Fibroblast of lung (primary cell): ENCODE data around the gene POFUT1. TPM values are rescaled to one million over a fixed set of nuclear protein-coding genes. Genes with fewer than 3 reads are reported as not detected.
"Not testable (repeated sequence)": the region's sequence is repeated elsewhere in the genome, so short reads cannot be mapped to it uniquely, and the experiment has no call there.

Experiments
- DNase-seq, 2 donors: peaks; one replicate each; pipeline versions ENCODE4 v3.0.0 to v3.0.0-alpha.2; 2010; ENCODE audit warnings: low read depth in 2 of 2
- H2AFZ ChIP-seq: 2 replicates; pipeline ENCODE4 v1.5.1; 2012; ENCODE audit warnings: low read length, control low read depth, inconsistent platforms
- H3K27ac ChIP-seq: 2 replicates; pipeline ENCODE4 v1.5.1; 2011; ENCODE audit warnings: low read length, control low read depth; ENCODE audit not compliant: insufficient read depth
- H3K27me3 ChIP-seq: 2 replicates; pipeline ENCODE4 v1.5.1; 2011; ENCODE audit warnings: mild to moderate bottlenecking, low read length; ENCODE audit not compliant: control insufficient read depth, insufficient read depth
- H3K36me3 ChIP-seq: 2 replicates; pipeline ENCODE4 v1.5.1; 2011; ENCODE audit warnings: low read length; ENCODE audit not compliant: control insufficient read depth, insufficient read depth
- H3K4me1 ChIP-seq: 2 replicates; pipeline ENCODE4 v1.5.1; 2011; ENCODE audit warnings: low read length; ENCODE audit not compliant: control insufficient read depth, insufficient read depth; ENCODE audit errors: extremely low read depth
- H3K4me2 ChIP-seq: 2 replicates; pipeline ENCODE4 v1.5.1; 2011; ENCODE audit warnings: low read length, control low read depth; ENCODE audit not compliant: insufficient read depth; ENCODE audit errors: extremely low read depth
- H3K4me3 ChIP-seq, 4 experiments: fragments of 200-600 bp in 1 of 4; sonication (generic) in 1 of 4; replicated peaks in 1 of 4; 2 replicates each; pipeline ENCODE4 v1.5.1; 2011 to 2016; ENCODE audit warnings: low read length in 4 of 4, low read depth in 3 of 4, mild to moderate bottlenecking in 3 of 4, control low read depth in 2 of 4, inconsistent platforms in 1 of 4, mixed read lengths in 1 of 4; ENCODE audit not compliant: insufficient read depth in 1 of 4; ENCODE audit errors: control extremely low read depth in 1 of 4
- H3K79me2 ChIP-seq: 2 replicates; pipeline ENCODE4 v1.5.1; 2012; ENCODE audit warnings: mild to moderate bottlenecking, low read length, inconsistent platforms; ENCODE audit not compliant: control insufficient read depth, insufficient read depth
- H3K9ac ChIP-seq: 2 replicates; pipeline ENCODE4 v1.5.1; 2011; ENCODE audit warnings: mild to moderate bottlenecking, low read length, control low read depth; ENCODE audit not compliant: insufficient read depth
- H3K9me3 ChIP-seq: 2 replicates; pipeline ENCODE4 v1.5.1; 2012; ENCODE audit warnings: low read depth, low read length; ENCODE audit not compliant: control insufficient read depth, insufficient read depth
- H4K20me1 ChIP-seq: 2 replicates; pipeline ENCODE4 v1.5.1; 2011; ENCODE audit warnings: low read length; ENCODE audit not compliant: control insufficient read depth, insufficient read depth; ENCODE audit errors: extremely low read depth
- CTCF ChIP-seq, 2 donors: IDR thresholded peaks in 1 of 2; conservative IDR thresholded peaks in 1 of 2; 1 replicate in 1 of 2; 2 replicates in 1 of 2; pipeline ENCODE4 v1.5.1; 2011 to 2012; ENCODE audit warnings: low read length in 2 of 2, control low read depth in 1 of 2, inconsistent platforms in 1 of 2, low read depth in 1 of 2, mild to moderate bottlenecking in 1 of 2
- EZH2 ChIP-seq: IDR thresholded peaks from 2 replicates; pipeline ENCODE4 v1.5.1; 2012; ENCODE audit warnings: low read length, control low read depth, mild to moderate bottlenecking; ENCODE audit errors: missing control alignments
- polyA plus RNA-seq, 2 donors: library from polyadenylated mRNA; depleted of rRNA in 1 of 2; stranded (reverse) in 1 of 2; unstranded in 1 of 2; fragments of >200 nt; gene quantifications; 2 replicates each; pipeline ENCODE4 v1.2.1, GENCODE V29; 2011 to 2012; ENCODE audit warnings: missing spikeins in 1 of 2
- total RNA-seq: library from RNA; depleted of rRNA; stranded (reverse); fragments of >200 nt; gene quantifications from 2 replicates; pipeline ENCODE4 v1.2.1, GENCODE V29; 2014

Gene POFUT1
- total and polyA plus RNA-seq, 2 donors (not counting 1 experiment from before 2014, with no cell fraction given) = 32.4 to 41.0 TPM

- Histone ChIP-seq H3K4me3 (no peak overlapping the region), H3K4me2 (no peak overlapping the region), H3K9ac (no peak overlapping the region), H3K27ac (no peak overlapping the region), H2AFZ (no peak overlapping the region), H3K4me1 (no peaks in the 10 kb centered on the region), H3K79me2 (no peaks in the 10 kb centered on the region), H3K27me3 (no peaks in the 10 kb centered on the region), H3K9me3 (no peaks in the 10 kb centered on the region), H4K20me1 (no peaks in the 10 kb centered on the region), H3K36me3 (no peaks in the 10 kb centered on the region)
- DNase-seq = no peak
- no peak for TF ChIP-seq EZH2
- no peak for TF ChIP-seq CTCF (conservative IDR thresholded peaks at IDR 0.05 in 1 of 2, IDR thresholded peaks at IDR 0.05 in 1 of 2; ENCODE audit: low read depth in 1 of 2, low read length in 2 of 2)
Observed at GRCh38 chr20:32241807-32242206, 34.1 kb downstream of the POFUT1 start.

GRCh38 chr20:32244150-32244823 lies 36.6 kb downstream of the POFUT1 start:
- TF ChIP-seq EZH2 (no peak), CTCF (conservative IDR thresholded peaks at IDR 0.05 in 1 of 2, IDR thresholded peaks at IDR 0.05 in 1 of 2; ENCODE audit: low read depth in 1 of 2, low read length in 2 of 2) (no peak)
- peak in 1 of 2 donors; percentile 9 for DNase-seq
- Histone ChIP-seq H3K4me3 (no peak overlapping the region), H3K27ac (no peak overlapping the region), H3K9me3 (no peaks in the 10 kb centered on the region), H3K4me2 (no peak overlapping the region), H3K9ac (no peak overlapping the region), H4K20me1 (no peaks in the 10 kb centered on the region), H2AFZ (peak overlapping the region; percentile 35), H3K36me3 (no peaks in the 10 kb centered on the region), H3K79me2 (no peaks in the 10 kb centered on the region), H3K27me3 (no peaks in the 10 kb centered on the region), H3K4me1 (no peaks in the 10 kb centered on the region)

GRCh38 chr20:32244959-32245358 lies 37.3 kb downstream of the POFUT1 start:
- Histone ChIP-seq H3K36me3 (no peaks in the 10 kb centered on the region), H2AFZ (no peak overlapping the region), H3K4me3 (no peak overlapping the region), H3K9ac (no peak overlapping the region), H3K4me2 (no peak overlapping the region), H3K4me1 (no peaks in the 10 kb centered on the region), H3K9me3 (no peaks in the 10 kb centered on the region), H3K27me3 (no peaks in the 10 kb centered on the region), H3K79me2 (no peaks in the 10 kb centered on the region), H4K20me1 (no peaks in the 10 kb centered on the region), H3K27ac (no peak overlapping the region)
- no peak for DNase-seq
- no peak for TF ChIP-seq CTCF (conservative IDR thresholded peaks at IDR 0.05 in 1 of 2, IDR thresholded peaks at IDR 0.05 in 1 of 2; ENCODE audit: low read depth in 1 of 2, low read length in 2 of 2)
- no peak for TF ChIP-seq EZH2

- not testable (repeated sequence) for H3K27ac ChIP-seq, H3K9ac ChIP-seq, H3K4me1 ChIP-seq, H2AFZ ChIP-seq, H3K36me3 ChIP-seq, H3K4me3 ChIP-seq, DNase-seq, H3K27me3 ChIP-seq, H3K9me3 ChIP-seq, H3K4me2 ChIP-seq, H4K20me1 ChIP-seq, H3K79me2 ChIP-seq
Observed at GRCh38 chr20:32246208-32246607, 38.5 kb downstream of the POFUT1 start.
